ENCODE measurements around the gene GJA4. TPM values are rescaled to one million over a fixed set of nuclear protein-coding genes. Genes with fewer than 3 reads are reported as not detected.
"Not testable (repeated sequence)": the region's sequence is repeated elsewhere in the genome, so short reads cannot be mapped to it uniquely, and the experiment has no call there.

GJA4 gene
- polyA plus RNA-seq, 1 donor from 2014 or later, result not detected

GRCh38 chr1:34771573-34772371 lies 21.0 kb upstream of the GJA4 start:
- Histone ChIP-seq H3K27ac (ENCODE audit: low read length) (no peak overlapping the region), H3K79me2 (replicated peaks; ENCODE audit: insufficient read depth, low read length) (no peaks in the 10 kb centered on the region), H2AFZ (ENCODE audit: low read depth, low read length) (no peak overlapping the region), H3K4me2 (ENCODE audit: low read length) (no peak overlapping the region), H3K9ac (ENCODE audit: low read length) (no peak overlapping the region), H3K27me3 (ENCODE audit: insufficient read depth, low read depth, low read length) (no peaks in the 10 kb centered on the region), H3K9me2 (ENCODE audit: insufficient read depth, low read length) (no peaks in the 10 kb centered on the region), H3F3A (ENCODE audit: insufficient read depth, low read length, poor library complexity, severe bottlenecking) (no peaks in the 10 kb centered on the region), H3K9me3 (ENCODE audit: low read length) (no peaks in the 10 kb centered on the region), H3K4me3 (ENCODE audit: low read length) (no peak overlapping the region), H3K36me3 (ENCODE audit: insufficient read depth, low read length) (no peaks in the 10 kb centered on the region), H4K20me1 (ENCODE audit: insufficient read depth) (no peaks in the 10 kb centered on the region)
- TF ChIP-seq REST (IDR thresholded peaks at IDR 0.05; ENCODE audit: borderline replicate concordance) (no peak), SMC3 (conservative IDR thresholded peaks at IDR 0.05; ENCODE audit: poor library complexity) (no peak), CTCF (IDR thresholded peaks at IDR 0.05; ENCODE audit: poor library complexity, severe bottlenecking) (no peak), EZH2 (IDR thresholded peaks at IDR 0.05; ENCODE audit: borderline replicate concordance, insufficient read depth, low read length, poor library complexity, severe bottlenecking) (no peak), EP300 (conservative IDR thresholded peaks at IDR 0.05; ENCODE audit: poor library complexity, severe bottlenecking) (no peak), RAD21 (conservative IDR thresholded peaks at IDR 0.05) (no peak), POLR2AphosphoS5 (IDR thresholded peaks at IDR 0.05) (no peak), TAF1 (IDR thresholded peaks at IDR 0.05; ENCODE audit: low read depth) (no peak), MXI1 (conservative IDR thresholded peaks at IDR 0.05; ENCODE audit: poor library complexity, severe bottlenecking) (no peak)

- H3K4me2 ChIP-seq (ENCODE audit: low read length); H3K9me2 ChIP-seq (ENCODE audit: insufficient read depth, low read length); H4K20me1 ChIP-seq (ENCODE audit: insufficient read depth); H3K27ac ChIP-seq (ENCODE audit: low read length); H2AFZ ChIP-seq (ENCODE audit: low read depth, low read length); H3K9ac ChIP-seq (ENCODE audit: low read length); H3K4me3 ChIP-seq (ENCODE audit: low read length); H3K36me3 ChIP-seq (ENCODE audit: insufficient read depth, low read length); H3K79me2 ChIP-seq (replicated peaks; ENCODE audit: insufficient read depth, low read length); H3K9me3 ChIP-seq (ENCODE audit: low read length); H3F3A ChIP-seq (ENCODE audit: insufficient read depth, low read length, poor library complexity, severe bottlenecking); H3K27me3 ChIP-seq (ENCODE audit: insufficient read depth, low read depth, low read length): not testable (repeated sequence)
Measured at GRCh38 chr1:34773114-34773513, 19.7 kb upstream of the GJA4 start.

All from neural cell (in vitro differentiated cells).